Measurements from ENCODE around the gene ESR2. TPM values are rescaled to one million over a fixed set of nuclear protein-coding genes. Genes with fewer than 3 reads are reported as not detected.

The ESR2 gene
- total RNA-seq, 1 experiment from 2014 or later = 0.15 TPM

- Histone ChIP-seq H2BK5ac (ENCODE audit: insufficient read length, low read length) (no peak overlapping the region), H3K4me1 (ENCODE audit: insufficient read depth, low read length) (no peaks in the 10 kb centered on the region), H4K91ac (ENCODE audit: insufficient read length, low read depth, low read length) (no peak overlapping the region), H2BK12ac (ENCODE audit: insufficient read length, low read depth, low read length) (no peak overlapping the region), H3K27ac (ENCODE audit: insufficient read length, low read depth, low read length) (no peak overlapping the region), H3K4ac (ENCODE audit: low read depth, low read length) (no peak overlapping the region), H4K5ac (ENCODE audit: insufficient read length, low read depth, low read length) (no peak overlapping the region), H3K27me3 (ENCODE audit: insufficient read depth, low read length) (no peaks in the 10 kb centered on the region), H3K79me2 (ENCODE audit: insufficient read depth, low read length) (no peaks in the 10 kb centered on the region), H3T11ph (ENCODE audit: low read length) (no peak overlapping the region), H2AFZ (ENCODE audit: low read length) (no peak overlapping the region), H3K14ac (ENCODE audit: insufficient read depth, low read length) (no peak overlapping the region), H4K20me1 (ENCODE audit: control insufficient read depth, insufficient read depth, insufficient read length) (no peaks in the 10 kb centered on the region), H3K23me2 (ENCODE audit: insufficient read length, low read depth, low read length, poor library complexity, severe bottlenecking) (no peaks in the 10 kb centered on the region), H3K79me1 (ENCODE audit: insufficient read depth, low read depth, low read length, poor library complexity, severe bottlenecking) (no peaks in the 10 kb centered on the region), H3K23ac (ENCODE audit: insufficient read length, low read depth, low read length) (no peak overlapping the region), H2BK15ac (ENCODE audit: low read depth, low read length) (no peak overlapping the region), H3K4me2 (ENCODE audit: insufficient read depth, insufficient read length, low read length) (no peak overlapping the region), H3K9ac (ENCODE audit: extremely low read depth, insufficient read length, low read length) (no peak overlapping the region), H2BK120ac (ENCODE audit: low read depth, low read length, poor library complexity, severe bottlenecking) (no peak overlapping the region), H3K56ac (ENCODE audit: insufficient read length, low read depth, low read length) (no peak overlapping the region), H3K18ac (ENCODE audit: insufficient read length, low read depth, low read length) (no peak overlapping the region), H4K8ac (replicated peaks; ENCODE audit: insufficient read length, low read depth, low read length) (no peak overlapping the region), H3K9me3 (ENCODE audit: control insufficient read depth, low read depth, low read length) (no peaks in the 10 kb centered on the region), H2AK5ac (ENCODE audit: insufficient read length, low read length) (no peak overlapping the region), H2BK20ac (ENCODE audit: low read depth, low read length, poor library complexity, severe bottlenecking) (no peak overlapping the region)
- Mint-ChIP-seq H3K4me3 (no peak overlapping the region), H3K9me3 (peaks cover 2% of the 10 kb centered on the region in 2 experiments; a peak in 2 of 5 replicates), H3K36me3 (ENCODE audit: insufficient read depth in 1 of 3, low read depth in 3 of 3) (no peaks in the 10 kb centered on the region; a peak in 1 of 7 replicates), H3K27ac (no peak overlapping the region), H3K27me3 (ENCODE audit: low read depth) (no peaks in the 10 kb centered on the region; the same call in 1 of the 2 replicates), H3K4me1 (no peaks in the 10 kb centered on the region)
- no peak for DNase-seq
- no CpG with 5 or more reads among the region's 4 CpGs for WGBS (ENCODE audit: extremely low coverage, insufficient read length, low lambda C conversion rate)
- TF ChIP-seq, protein P1, sequence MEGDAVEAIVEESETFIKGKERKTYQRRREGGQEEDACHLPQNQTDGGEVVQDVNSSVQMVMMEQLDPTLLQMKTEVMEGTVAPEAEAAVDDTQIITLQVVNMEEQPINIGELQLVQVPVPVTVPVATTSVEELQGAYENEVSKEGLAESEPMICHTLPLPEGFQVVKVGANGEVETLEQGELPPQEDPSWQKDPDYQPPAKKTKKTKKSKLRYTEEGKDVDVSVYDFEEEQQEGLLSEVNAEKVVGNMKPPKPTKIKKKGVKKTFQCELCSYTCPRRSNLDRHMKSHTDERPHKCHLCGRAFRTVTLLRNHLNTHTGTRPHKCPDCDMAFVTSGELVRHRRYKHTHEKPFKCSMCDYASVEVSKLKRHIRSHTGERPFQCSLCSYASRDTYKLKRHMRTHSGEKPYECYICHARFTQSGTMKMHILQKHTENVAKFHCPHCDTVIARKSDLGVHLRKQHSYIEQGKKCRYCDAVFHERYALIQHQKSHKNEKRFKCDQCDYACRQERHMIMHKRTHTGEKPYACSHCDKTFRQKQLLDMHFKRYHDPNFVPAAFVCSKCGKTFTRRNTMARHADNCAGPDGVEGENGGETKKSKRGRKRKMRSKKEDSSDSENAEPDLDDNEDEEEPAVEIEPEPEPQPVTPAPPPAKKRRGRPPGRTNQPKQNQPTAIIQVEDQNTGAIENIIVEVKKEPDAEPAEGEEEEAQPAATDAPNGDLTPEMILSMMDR (conservative IDR thresholded peaks at IDR 0.05) = no peak
Observed at GRCh38 chr14:64244279-64244678, 49.9 kb downstream of the ESR2 start.
